Transverse colon (tissue), 4 donors: ENCODE results near the gene REC8. TPM values are rescaled to one million over a fixed set of nuclear protein-coding genes. Genes with fewer than 3 reads are reported as not detected.

Experiments
- DNase-seq: peaks from one replicate; pipeline ENCODE4 v3.0.0-alpha.2; 2019
- H3K27ac ChIP-seq, 4 donors: fragments of 200-600 bp; sonication (generic); 2 replicates each; pipeline ENCODE4 v1.5.1; 2016 to 2018; ENCODE audit warnings: inconsistent platforms in 4 of 4
- H3K27me3 ChIP-seq: fragments of 200-600 bp; sonication (generic); 2 replicates; pipeline ENCODE4 v1.5.1; 2017; ENCODE audit warnings: inconsistent platforms
- H3K36me3 ChIP-seq, 4 donors: fragments of 200-600 bp; sonication (generic); 2 replicates each; pipeline ENCODE4 v1.5.1; 2017 to 2019; ENCODE audit warnings: inconsistent platforms in 4 of 4
- H3K4me1 ChIP-seq, 4 donors: fragments of 200-600 bp; sonication (generic); 2 replicates each; pipeline ENCODE4 v1.5.1; 2017 to 2020; ENCODE audit warnings: inconsistent platforms in 4 of 4
- H3K4me3 ChIP-seq, 4 donors: fragments of 200-600 bp; sonication (generic); 1 replicate in 1 of 4; 2 replicates in 3 of 4; pipeline versions ENCODE4 v1.5.1 to v1.6.1; 2017 to 2019; ENCODE audit warnings: inconsistent platforms in 4 of 4
- H3K9me3 ChIP-seq, 2 donors: fragments of 200-600 bp; sonication (generic); 2 replicates each; pipeline ENCODE4 v1.5.1; 2017 to 2019; ENCODE audit warnings: inconsistent platforms in 2 of 2
- CTCF ChIP-seq, 5 experiments: fragments of 200-600 bp in 3 of 5; fragments of 450-650 bp in 2 of 5; sonication (generic) in 3 of 5; IDR thresholded peaks; 1 replicate in 2 of 5; 2 replicates in 3 of 5; pipeline ENCODE4 v1.5.1; 2016 to 2017; ENCODE audit warnings: antibody characterized with exemption in 5 of 5, inconsistent platforms in 3 of 5, mild to moderate bottlenecking in 2 of 5, moderate library complexity in 1 of 5
- EP300 ChIP-seq: sonication (generic); formaldehyde crosslinking; IDR thresholded peaks from one replicate; pipeline ENCODE4 v1.6.1; 2017; ENCODE audit warnings: antibody characterized with exemption, low read depth
- POLR2A ChIP-seq: fragments of 450-650 bp; IDR thresholded peaks from one replicate; pipeline ENCODE4 v1.6.1; 2016; ENCODE audit warnings: antibody characterized with exemption, mild to moderate bottlenecking, moderate library complexity
- POLR2AphosphoS5 ChIP-seq, 3 donors: sonication (generic); formaldehyde crosslinking; IDR thresholded peaks; one replicate each; pipeline ENCODE4 v1.6.1; 2016; ENCODE audit warnings: antibody characterized with exemption in 3 of 3
- WGBS, 2 donors: methylation state at CpG; one replicate each; pipeline ENCODE4 v1.1.5; 2018; ENCODE audit warnings: low coverage in 1 of 2; 5-methylcytosine and 5-hydroxymethylcytosine counted together
- in situ Hi-C, 4 donors: fragments of 200-750 bp; cut with MboI; loops; one replicate each; pipeline versions ENCODE4 v1.15.0 to v1.15.1; 2017; ENCODE audit warnings: low sequenced_read_pairs in 3 of 4, low pct_ligation_motif_present in 1 of 4, low pct_unique_long_range_greater_than_20kb in 1 of 4
- intact Hi-C: fragments of 100-400 bp; cut with DNase I; formaldehyde crosslinking; loops from one replicate; pipeline ENCODE4 v1.15.1; 2023; ENCODE audit warnings: low total_unique reads
- total RNA-seq, 4 donors: library from RNA; depleted of rRNA; stranded (reverse); fragments of >200 nt; gene quantifications; one replicate each; pipeline ENCODE4 v1.1.0, GENCODE V29; 2016

The REC8 gene
- total RNA-seq, 4 donors from 2014 or later, result 11.3 to 112 (median 31.2) TPM

GRCh38 chr14:24184104-24184970, 12.5 kb downstream of the REC8 start:
- in situ Hi-C loops (no loop called here), intact Hi-C loops (no loop called here)
- Histone ChIP-seq H3K36me3 (peaks cover 0 to 25% (median 0%) of the 10 kb centered on the region in 4 donors), H3K27ac (no peak overlapping the region), H3K4me3 (no peak overlapping the region), H3K9me3 (no peaks in the 10 kb centered on the region), H3K4me1 (peaks cover 17 to 24% (median 18%) of the 10 kb centered on the region in 4 donors), H3K27me3 (no peaks in the 10 kb centered on the region)
- TF ChIP-seq POLR2A, result no peak
- no peak for TF ChIP-seq EP300
- TF ChIP-seq CTCF (IDR thresholded peaks at IDR 0.05), result no peak
- TF ChIP-seq POLR2AphosphoS5 (IDR thresholded peaks at IDR 0.05), result no peak
- no peak for DNase-seq
- WGBS, 2 donors, result 88% methylated on average over 19 of the region's 19 CpGs; no CpG with 5 or more reads in 1 of the 2 donors

- Histone ChIP-seq H3K27me3 (no peaks in the 10 kb centered on the region), H3K4me1 (peaks cover 12 to 20% (median 15%) of the 10 kb centered on the region in 4 donors), H3K36me3 (peaks cover 0 to 20% (median 0%) of the 10 kb centered on the region in 4 donors), H3K4me3 (no peak overlapping the region), H3K9me3 (no peaks in the 10 kb centered on the region), H3K27ac (no peak overlapping the region)
- TF ChIP-seq CTCF (IDR thresholded peaks at IDR 0.05) (no peak), POLR2A (no peak), EP300 (no peak), POLR2AphosphoS5 (IDR thresholded peaks at IDR 0.05) (no peak)
- intact Hi-C loops, result no loop called here
- in situ Hi-C loops, result no loop called here
- no peak for DNase-seq
- WGBS, 2 donors, result 99% methylated on average over 7 of the region's 7 CpGs; no CpG with 5 or more reads in 1 of the 2 donors
These were observed 13.1 kb downstream of the REC8 start for GRCh38 chr14:24185026-24185425.

- H3K4me1 ChIP-seq, result peaks cover 12 to 20% (median 12%) of the 10 kb centered on the region in 4 donors
- 80 to 95% methylated on average over 1 to 11 of the region's 11 CpGs for WGBS, 2 donors
- TF ChIP-seq EP300 (no peak), POLR2A (no peak), POLR2AphosphoS5 (IDR thresholded peaks at IDR 0.05) (no peak), CTCF (IDR thresholded peaks at IDR 0.05) (no peak)
- no peaks in the 10 kb centered on the region for H3K27me3 ChIP-seq
- no peak overlapping the region for H3K27ac ChIP-seq
- intact Hi-C loops, result no loop called here
- in situ Hi-C loops, result no loop called here
- no peak overlapping the region for H3K4me3 ChIP-seq
- peaks cover 0 to 15% (median 0%) of the 10 kb centered on the region in 4 donors for H3K36me3 ChIP-seq
- H3K9me3 ChIP-seq, result no peaks in the 10 kb centered on the region
- DNase-seq, result no peak
These were observed 13.9 kb downstream of the REC8 start for GRCh38 chr14:24185741-24186140.

- Histone ChIP-seq H3K9me3 (no peaks in the 10 kb centered on the region), H3K4me3 (no peak overlapping the region), H3K36me3 (peaks cover 0 to 15% (median 0%) of the 10 kb centered on the region in 4 donors), H3K4me1 (peaks cover 12 to 20% (median 12%) of the 10 kb centered on the region in 4 donors), H3K27ac (no peak overlapping the region), H3K27me3 (no peaks in the 10 kb centered on the region)
- 89% methylated on average over 5 to 10 of the region's 10 CpGs for WGBS, 2 donors
- DNase-seq, result no peak
- in situ Hi-C loops, result no loop called here
- intact Hi-C loops, result no loop called here
- no peak for TF ChIP-seq POLR2A
- TF ChIP-seq POLR2AphosphoS5 (IDR thresholded peaks at IDR 0.05), result no peak
These were observed 15.1 kb downstream of the REC8 start for GRCh38 chr14:24186831-24187538.
